ENCODE measurements around the gene ISOC2. TPM values are rescaled to one million over a fixed set of nuclear protein-coding genes. Genes with fewer than 3 reads are reported as not detected.

The ISOC2 gene
- polyA plus RNA-seq, 2 of the 4 experiments (the other 2 are of a cell fraction), result 45.3 to 57.8 TPM

- DNase-seq (ENCODE audit: low read depth in 1 of 2, low spot score in 1 of 2) (peak; percentile 77 to 94), FAIRE-seq (no peak), ATAC-seq (peak; percentile 33 to 71)
- WGBS (ENCODE audit: missing lambda C conversion rate), result 6% methylated on average over 57 of the region's 78 CpGs
- peaks cover 50% of the 10 kb centered on the region for H3K4me1 ChIP-seq
- ChIA-PET CTCF (interaction anchor here (1.2 to 17.3 kb wide), 10 partner anchors 9 to 344 kb away, joined by 3 to 219 read pairs (median 6); partner anchors contain the start of genes ZNF628 and ZNF865), POLR2A (interaction anchor here (0.7 to 4.1 kb wide), 10 partner anchors 8 to 397 kb away, joined by 3 to 53 read pairs (median 4); partner anchors contain the start of genes FIZ1, ISOC2, UBE2S and ZNF628)
- H3K27ac ChIP-seq, result peak within 1 kb of the TSS; percentile 89 to 93
- no peaks in the 10 kb centered on the region for H3K9me3 ChIP-seq
- H3K4me2 ChIP-seq, result peak within 1 kb of the TSS; percentile 97
- H3K4me3 ChIP-seq, result peak within 1 kb of the TSS; percentile 75
- TF ChIP-seq, protein P1, sequence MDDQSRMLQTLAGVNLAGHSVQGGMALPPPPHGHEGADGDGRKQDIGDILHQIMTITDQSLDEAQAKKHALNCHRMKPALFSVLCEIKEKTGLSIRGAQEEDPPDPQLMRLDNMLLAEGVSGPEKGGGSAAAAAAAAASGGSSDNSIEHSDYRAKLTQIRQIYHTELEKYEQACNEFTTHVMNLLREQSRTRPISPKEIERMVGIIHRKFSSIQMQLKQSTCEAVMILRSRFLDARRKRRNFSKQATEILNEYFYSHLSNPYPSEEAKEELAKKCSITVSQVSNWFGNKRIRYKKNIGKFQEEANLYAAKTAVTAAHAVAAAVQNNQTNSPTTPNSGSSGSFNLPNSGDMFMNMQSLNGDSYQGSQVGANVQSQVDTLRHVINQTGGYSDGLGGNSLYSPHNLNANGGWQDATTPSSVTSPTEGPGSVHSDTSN (IDR thresholded peaks at IDR 0.05), result peak; percentile 56
- peak; percentile 83; the same call in 1 of the 2 replicates for TF ChIP-seq POLR2AphosphoS2 (conservative IDR thresholded peaks at IDR 0.05; ENCODE audit: low read length)
- peak; percentile 22 for TF ChIP-seq POLR2A (IDR thresholded peaks at IDR 0.05; ENCODE audit: low read length)
- peak; percentile 86; the same call in 1 of the 2 replicates for TF ChIP-seq FOSB (CRISPR knock-in tag; IDR thresholded peaks at IDR 0.05)
- TF ChIP-seq EHF (CRISPR knock-in tag; IDR thresholded peaks at IDR 0.05), result 0 out of 2 replicates have a peak, but pooled peaks have one; percentile 63
- TF ChIP-seq ZFP36 (IDR thresholded peaks at IDR 0.05; ENCODE audit: borderline replicate concordance, partially characterized antibody), result no peak
- peak; percentile 28 to 78; a peak in 2 of 5 replicates for TF ChIP-seq JUN (IDR thresholded peaks at IDR 0.05)
- TF ChIP-seq NR3C1 (IDR thresholded peaks at IDR 0.05), result no peak
- peak; percentile 54; the same call in 1 of the 2 replicates for TF ChIP-seq MAX (IDR thresholded peaks at IDR 0.05)
- TF ChIP-seq TFCP2L1 (CRISPR knock-in tag; IDR thresholded peaks at IDR 0.05), result peak; percentile 90
- no peak; the same call in 1 of the 2 replicates for TF ChIP-seq REST (IDR thresholded peaks at IDR 0.05)
- TF ChIP-seq CHD2 (IDR thresholded peaks at IDR 0.05; ENCODE audit: low read length, partially characterized antibody), result no peak
- no peak for TF ChIP-seq FOXS1 (CRISPR knock-in tag; IDR thresholded peaks at IDR 0.05)
- TF ChIP-seq MAZ (IDR thresholded peaks at IDR 0.05; ENCODE audit: borderline replicate concordance, low read depth, low read length), result no peak
- TF ChIP-seq HOXB13 (CRISPR knock-in tag; IDR thresholded peaks at IDR 0.05; ENCODE audit: low read depth), result peak; percentile 30; the same call in 1 of the 2 replicates
- 0 out of 2 replicates have a peak, but pooled peaks have one; percentile 15 for TF ChIP-seq GATA3 (IDR thresholded peaks at IDR 0.05; ENCODE audit: borderline replicate concordance)
- TF ChIP-seq RARB (CRISPR knock-in tag; IDR thresholded peaks at IDR 0.05), result peak; percentile 62; the same call in 1 of the 2 replicates
- TF ChIP-seq, protein P2, sequence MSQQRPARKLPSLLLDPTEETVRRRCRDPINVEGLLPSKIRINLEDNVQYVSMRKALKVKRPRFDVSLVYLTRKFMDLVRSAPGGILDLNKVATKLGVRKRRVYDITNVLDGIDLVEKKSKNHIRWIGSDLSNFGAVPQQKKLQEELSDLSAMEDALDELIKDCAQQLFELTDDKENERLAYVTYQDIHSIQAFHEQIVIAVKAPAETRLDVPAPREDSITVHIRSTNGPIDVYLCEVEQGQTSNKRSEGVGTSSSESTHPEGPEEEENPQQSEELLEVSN (IDR thresholded peaks at IDR 0.05; ENCODE audit: borderline replicate concordance, low read depth), result peak; percentile 60; the same call in 1 of the 2 replicates
- peak; percentile 85 for TF ChIP-seq HOXA7 (CRISPR knock-in tag; IDR thresholded peaks at IDR 0.05)
- no peak for TF ChIP-seq FOSL2 (IDR thresholded peaks at IDR 0.05)
- peak; percentile 38; the same call in 1 of the 2 replicates for TF ChIP-seq FOSL2 (CRISPR knock-in tag; IDR thresholded peaks at IDR 0.05)
- peak; percentile 72 for TF ChIP-seq RFX5 (IDR thresholded peaks at IDR 0.05)
- TF ChIP-seq PHF8 (IDR thresholded peaks at IDR 0.05; ENCODE audit: borderline replicate concordance, low read depth), result no peak; the same call in 1 of the 2 replicates
- no peak for TF ChIP-seq ESRRA (IDR thresholded peaks at IDR 0.05; ENCODE audit: borderline replicate concordance, low read length)
- TF ChIP-seq CBX2 (IDR thresholded peaks at IDR 0.05; ENCODE audit: borderline replicate concordance, low read depth), result no peak
- 0 out of 2 replicates have a peak, but pooled peaks have one; percentile 25 for TF ChIP-seq ATOH8 (CRISPR knock-in tag; IDR thresholded peaks at IDR 0.05; ENCODE audit: low read depth)
- TF ChIP-seq, protein P3, sequence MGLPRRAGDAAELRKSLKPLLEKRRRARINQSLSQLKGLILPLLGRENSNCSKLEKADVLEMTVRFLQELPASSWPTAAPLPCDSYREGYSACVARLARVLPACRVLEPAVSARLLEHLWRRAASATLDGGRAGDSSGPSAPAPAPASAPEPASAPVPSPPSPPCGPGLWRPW (IDR thresholded peaks at IDR 0.05), result no peak
These were observed 23.4 kb upstream of the ISOC2 start, which contains the start of gene NAT14 for GRCh38 chr19:55484593-55485438. TSS of gene NAT14 (plus strand) at chr19:55485188. CDS start at chr19:55485709, 521 bp downstream.

Measured in A549 (cell line).